ENCODE measurements around the gene THAP2.
"Not testable (repeated sequence)": the region's sequence is repeated elsewhere in the genome, so short reads cannot be mapped to it uniquely, and the experiment has no call there.

THAP2 gene

GRCh38 chr12:71662849-71663560 is 1.1 kb upstream of the THAP2 start:
- DNase-seq, result no peak

DNA sequence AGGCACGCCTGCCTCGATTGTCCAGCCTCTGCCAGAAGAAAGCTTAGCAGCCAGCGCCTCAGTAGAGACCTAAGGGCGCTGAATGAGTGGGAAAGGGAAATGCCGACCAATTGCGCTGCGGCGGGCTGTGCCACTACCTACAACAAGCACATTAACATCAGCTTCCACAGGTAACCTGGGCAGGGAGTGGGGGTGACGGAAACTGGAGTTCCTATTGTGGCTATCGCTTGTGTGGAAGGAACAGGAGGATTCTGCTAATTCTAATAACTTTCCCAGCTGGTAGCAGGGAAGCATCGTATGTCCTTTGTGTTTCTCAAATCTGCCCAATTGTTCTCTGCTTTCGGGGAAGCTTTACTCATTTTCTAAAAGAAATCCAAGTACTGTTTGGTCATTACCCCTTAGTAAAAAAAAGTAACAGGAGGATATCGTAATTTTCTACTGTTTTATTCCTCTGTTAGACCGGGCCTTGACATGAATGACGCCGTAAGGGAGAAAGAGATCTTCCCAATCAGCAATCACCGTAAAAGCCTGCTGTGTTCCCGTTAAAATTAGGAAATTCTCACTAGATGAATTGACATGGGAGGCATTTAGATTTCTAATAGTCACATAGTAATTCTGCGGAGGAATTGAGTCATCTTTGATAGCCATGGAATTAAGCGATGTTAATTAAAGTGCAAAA is 449 bp downstream of the THAP2 start:
- DNase-seq, result peak; percentile 79

DNA sequence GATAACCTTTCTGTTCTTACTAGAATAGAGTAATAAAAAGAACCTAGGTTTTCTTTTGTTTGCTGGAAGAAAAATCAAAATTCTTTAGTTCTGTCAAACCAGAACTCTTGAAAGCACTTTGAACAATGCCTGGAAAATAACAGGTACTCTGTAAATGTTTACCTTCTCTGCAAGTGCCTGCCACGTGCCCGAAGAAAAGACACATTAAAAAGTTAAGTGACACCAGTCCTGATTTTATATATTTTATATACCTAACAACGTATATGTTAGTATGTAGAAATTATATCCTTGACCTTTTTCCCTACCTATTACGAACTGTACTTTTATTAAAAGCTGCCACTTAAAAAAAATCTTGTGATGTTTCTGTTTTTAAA is 976 bp downstream of the THAP2 start:
- no peak for DNase-seq

- DNase-seq, result no peak
These were observed 2.2 kb downstream of the THAP2 start for GRCh38 chr12:71666259-71666658.

GRCh38 chr12:71671311-71671710 is 7.2 kb downstream of the THAP2 start:
- DNase-seq, result no peak

GRCh38 chr12:71671816-71672215 is 7.7 kb downstream of the THAP2 start:
- DNase-seq, result peak; percentile 43

DNA sequence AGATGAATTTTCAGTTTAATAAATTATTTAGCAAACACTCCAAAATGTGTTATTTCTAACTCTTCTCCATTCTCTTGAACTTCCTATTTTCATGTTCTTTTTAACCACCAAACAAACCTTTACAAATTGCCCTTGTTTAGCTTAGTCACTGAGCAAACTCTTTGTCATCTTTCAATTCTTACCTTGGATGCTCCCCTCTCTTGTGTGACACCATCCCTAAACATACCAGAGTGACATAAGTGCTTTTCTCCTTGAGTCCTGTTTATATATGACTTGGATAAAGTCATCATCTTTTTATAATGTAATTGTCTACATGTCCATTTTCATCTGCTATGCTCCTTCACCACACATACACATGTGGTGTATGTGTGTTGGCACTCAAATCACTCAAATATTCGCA is 18.4 kb downstream of the THAP2 start:
- no peak for DNase-seq

DNA sequence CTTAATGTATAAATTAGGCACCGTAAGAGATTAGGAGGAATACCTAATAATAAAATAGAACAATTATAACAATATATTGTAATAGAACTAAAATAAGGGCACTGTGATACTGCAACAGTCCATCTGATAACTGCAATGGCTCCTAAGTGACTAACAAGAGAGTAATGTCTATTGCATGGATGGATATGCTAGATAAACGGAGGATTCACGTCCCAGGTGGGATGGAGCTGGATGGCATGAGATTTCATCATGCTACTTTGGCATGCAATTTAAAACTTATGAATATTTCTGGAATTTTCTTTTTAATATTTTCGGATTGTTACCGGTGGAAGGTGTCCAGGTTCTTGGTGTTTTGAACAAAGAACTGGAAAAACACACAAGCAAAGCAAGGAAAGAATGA is 19.5 kb downstream of the THAP2 start:
- DNase-seq, result no peak

DNA sequence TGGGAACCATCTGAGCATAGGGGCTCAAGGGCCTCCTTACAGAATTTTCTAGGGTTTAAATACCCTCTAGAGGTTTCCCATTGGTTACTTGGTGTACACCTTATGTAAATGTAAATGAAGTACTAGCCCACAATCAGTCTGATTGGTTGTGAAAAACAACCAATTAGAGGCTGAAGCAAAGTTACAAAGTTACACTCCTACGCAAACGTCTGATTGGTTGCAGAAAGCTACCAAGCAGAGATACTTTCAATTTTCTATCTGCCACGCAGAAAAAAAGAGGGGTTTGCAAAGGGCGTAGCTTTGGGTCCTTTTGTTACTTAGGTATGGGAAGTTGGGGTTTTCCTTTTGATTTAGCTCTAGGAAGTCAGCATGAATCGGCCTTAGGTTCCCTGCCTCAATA is 20.0 kb downstream of the THAP2 start:
- DNase-seq, result no peak

DNA sequence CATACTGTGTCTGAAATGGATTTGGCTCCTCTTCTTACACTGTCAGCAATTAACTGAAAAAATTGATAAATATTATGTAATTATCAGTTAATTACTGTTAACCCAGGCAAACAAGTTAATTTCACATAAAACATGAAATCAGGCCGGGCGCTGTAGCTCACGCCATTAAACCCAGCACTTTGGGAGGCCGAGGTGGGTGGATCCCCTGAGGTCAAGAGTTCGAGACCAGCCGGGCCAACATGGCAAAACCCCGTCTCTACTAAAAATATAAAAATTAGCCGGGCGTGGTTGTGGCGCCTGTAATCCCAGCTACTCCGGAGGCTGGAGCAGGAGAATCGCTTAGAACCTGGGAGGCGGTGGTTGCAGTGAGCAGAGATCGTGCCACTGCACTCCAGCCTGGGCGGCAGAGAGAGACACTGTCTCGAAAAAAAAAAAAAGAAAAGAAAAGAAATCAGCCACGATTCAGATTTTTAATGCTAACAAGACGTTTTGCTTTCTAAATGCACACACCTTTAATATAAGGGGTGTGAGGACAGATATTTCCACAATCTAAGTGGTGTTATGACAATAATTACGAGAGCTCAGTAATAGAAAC is 21.3 kb downstream of the THAP2 start:
- no peak for DNase-seq

GRCh38 chr12:71685914-71686657 is 22.0 kb downstream of the THAP2 start, which contains the start of gene TMEM19:
Gene TMEM19 (plus strand): TSS chr12:71686082. CDS start chr12:71686681, 599 bp downstream.
- DNase-seq, result peak; percentile 92

- no peak for DNase-seq
These were observed 22.5 kb downstream of the THAP2 start for GRCh38 chr12:71686658-71687025.

DNA sequence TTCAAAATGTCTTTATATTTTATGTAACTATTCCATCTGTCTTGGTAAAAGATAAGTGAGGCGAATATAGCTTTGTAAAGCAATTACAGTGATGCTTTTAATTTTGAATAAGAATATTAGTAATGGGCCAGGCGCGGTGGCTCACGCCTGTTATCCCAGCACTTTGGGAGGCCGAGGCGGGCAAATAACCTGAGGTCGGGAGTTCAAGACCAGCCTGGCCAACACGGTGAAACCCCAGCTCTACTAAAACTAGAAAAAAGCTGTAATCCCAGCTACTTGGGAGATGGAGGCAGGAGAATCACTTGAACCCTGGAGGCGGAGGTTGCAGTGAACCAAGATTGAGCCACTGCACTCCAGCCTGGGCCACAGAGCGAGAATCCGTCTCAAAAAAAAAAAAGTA is 23.1 kb downstream of the THAP2 start:
- not testable (repeated sequence) for DNase-seq

DNA sequence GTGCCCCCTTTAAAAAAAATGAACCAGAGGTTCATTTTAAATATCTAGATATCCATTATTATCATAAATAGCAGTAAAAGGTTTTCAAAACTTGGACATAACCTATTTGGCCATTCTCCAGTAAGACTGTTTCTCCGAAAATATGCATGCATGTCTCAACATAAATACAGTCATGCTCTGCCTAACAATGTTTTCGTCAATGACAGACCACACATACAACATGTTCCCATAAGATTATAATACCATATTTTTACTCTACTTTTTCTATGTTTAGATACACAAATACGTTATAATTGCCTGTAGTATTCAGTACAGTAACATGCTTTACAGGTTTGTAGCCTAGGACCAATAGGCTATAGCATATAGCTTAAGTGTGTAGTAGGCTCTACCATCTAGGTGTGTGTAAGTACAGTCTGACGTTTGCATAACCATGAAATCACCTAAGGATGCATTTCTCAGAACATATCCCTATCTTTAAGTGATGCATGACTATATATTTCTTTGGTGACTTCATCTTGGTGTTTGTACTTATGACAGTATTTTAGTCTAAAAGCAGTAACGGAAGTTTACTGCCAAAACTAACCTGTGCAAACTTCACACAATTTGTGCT is 25.0 kb downstream of the THAP2 start:
- no peak for DNase-seq

DNA sequence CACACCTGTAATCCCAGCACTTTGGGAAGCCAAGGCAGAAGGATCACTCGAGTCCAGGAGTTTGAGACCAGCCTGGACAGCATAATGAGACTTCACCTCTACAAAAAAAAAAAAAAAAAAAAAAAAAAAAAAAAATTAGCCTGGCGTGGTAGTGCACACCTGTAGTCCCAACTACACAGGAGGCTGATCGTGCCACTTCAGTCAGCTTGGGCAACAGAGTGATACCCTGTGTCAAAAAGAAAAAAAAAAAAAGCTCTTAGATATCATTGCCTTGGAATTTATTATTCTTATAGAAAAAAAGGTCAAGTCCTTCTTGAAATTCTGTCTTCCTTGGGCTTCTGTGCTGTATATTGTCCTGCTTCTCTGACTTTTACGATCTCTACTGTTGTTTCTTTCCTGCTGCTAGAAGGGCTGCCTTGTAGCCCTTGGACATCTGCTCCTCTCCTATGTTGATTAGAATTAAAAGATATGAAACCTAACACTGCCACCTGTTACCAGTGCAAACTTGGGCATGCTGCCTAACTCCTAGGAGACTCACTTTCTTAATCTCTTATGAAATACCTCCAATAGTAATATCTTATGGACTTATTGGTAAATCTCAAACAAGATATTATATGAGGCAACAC is 27.5 kb downstream of the THAP2 start:
- peak; percentile 42 for DNase-seq

DNA sequence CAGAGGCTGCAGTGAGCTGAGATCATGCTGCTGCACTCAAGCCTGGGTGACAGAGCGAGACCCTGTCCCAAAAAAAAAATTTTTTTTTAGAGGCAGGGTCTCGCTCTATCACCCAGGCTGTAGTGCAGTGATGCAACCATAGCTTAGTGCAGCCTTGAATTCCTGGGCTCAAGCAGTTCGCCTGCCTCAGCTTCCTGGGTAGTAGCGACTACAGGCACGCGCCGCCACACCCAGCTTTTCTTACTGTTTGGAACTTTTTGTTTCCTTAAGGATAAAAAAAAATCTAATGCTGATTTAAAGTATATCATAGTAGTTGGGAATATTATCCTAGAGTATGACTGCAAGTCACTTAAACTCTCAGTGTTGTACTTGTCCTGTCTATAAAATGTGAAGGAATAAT is 29.0 kb downstream of the THAP2 start:
- no peak for DNase-seq

DNA sequence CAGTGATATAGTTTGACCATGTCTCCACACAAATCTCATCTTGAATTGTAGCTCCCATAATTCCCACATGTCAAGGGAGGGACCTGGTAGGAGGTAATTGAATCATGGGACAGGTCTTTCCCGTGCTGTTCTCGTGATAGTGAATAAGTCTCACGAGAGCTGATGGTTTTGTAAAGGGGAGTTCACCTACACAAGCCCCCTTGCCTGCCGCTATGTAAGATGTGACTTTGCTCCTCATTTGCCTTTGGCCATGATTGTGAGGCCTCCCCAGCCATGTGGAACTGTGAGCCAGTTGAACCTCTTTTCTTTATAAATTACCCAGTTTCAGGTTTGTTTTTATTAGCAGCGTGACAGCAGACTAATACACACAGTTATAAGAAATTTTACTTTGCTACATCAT is 29.6 kb downstream of the THAP2 start:
- DNase-seq, result not testable (repeated sequence)

DNA sequence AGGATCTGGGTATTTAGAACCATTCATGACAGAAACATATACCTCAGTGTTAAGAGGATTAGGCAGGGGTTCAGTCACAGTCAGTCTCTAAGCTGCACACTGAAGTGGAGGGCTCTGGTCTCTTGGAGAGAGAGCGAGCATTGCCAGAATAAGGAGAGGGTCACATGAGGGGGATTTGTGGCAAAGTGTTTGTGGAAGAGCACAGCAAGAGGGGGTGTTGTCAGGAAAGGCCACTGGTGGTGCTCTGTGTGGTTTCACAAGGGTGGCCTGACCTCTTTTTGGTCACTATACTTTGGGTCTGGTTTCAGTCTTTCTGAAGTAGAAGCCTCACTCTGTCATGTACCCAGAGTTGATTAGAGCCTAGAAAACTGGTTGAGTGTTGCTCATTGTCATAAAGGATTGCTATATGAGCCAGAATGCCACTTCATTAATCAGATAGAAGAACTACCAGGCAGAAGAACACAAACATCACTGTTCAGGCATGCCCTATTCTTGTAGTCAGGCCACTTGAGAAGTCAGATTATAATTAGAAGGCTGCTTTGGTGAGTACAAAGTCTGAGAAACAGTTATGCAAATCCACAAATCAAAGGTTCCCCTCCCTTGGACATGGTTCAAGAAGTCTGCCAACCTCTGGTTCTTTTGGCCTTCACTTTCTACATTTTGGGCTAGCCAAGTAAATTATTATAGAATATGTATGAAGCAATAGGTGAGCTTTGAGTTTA is 30.2 kb downstream of the THAP2 start:
- no peak for DNase-seq

- DNase-seq, result no peak
These were observed 31.7 kb downstream of the THAP2 start for GRCh38 chr12:71695782-71696181.

DNA sequence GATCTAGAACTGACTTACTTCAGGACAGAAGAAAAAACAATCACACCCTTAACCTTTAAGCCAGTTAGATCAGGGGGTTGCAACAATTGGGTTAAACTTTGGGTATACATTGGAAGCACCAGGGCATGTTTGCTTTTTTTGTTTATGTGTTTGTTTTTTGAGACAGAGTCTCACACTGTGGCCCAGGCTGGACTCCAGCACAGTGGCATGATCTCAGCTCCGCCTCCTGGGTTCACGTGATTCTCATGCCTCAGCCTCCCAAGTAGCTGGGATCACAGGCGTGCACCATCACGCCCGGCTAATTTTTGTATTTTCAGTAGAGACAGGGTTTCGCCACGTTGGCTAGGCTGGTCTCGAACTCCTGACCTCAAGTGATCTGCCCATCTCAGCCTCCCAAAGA is 38.1 kb downstream of the THAP2 start:
- DNase-seq, result not testable (repeated sequence)

DNA sequence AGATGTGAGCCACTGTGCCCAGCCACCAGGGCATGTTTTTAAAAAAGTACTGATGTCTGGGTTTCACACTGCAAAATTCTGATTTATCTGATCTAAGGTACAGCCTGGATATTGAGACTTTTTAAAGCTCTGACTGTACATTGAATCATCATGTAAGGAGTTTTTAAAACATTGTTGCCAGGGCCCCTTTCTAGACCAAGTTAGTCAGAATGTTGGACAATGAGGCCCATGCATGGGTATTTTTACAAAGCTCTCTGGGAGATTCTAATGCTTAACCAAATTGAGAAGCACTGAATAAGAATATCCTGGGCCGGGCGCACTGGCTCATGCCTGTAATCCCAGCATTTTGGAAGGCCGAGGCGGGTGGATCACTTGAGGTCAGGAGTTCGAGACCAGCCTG is 38.5 kb downstream of the THAP2 start:
- DNase-seq, result no peak

GRCh38 chr12:71703206-71703605 is 39.1 kb downstream of the THAP2 start:
- no peak for DNase-seq

Measured in NCI-H2029 (cell line).